GM21423 (cell line): ENCODE data around the gene KTN1.

Experiments used
- ATAC-seq: cut with Tn5 transposase; IDR thresholded peaks from one replicate; pipeline ENCODE4 v1.9.1; 2021; ENCODE audit warnings: mild to moderate bottlenecking, moderate library complexity; ENCODE audit not compliant: unreplicated experiment

KTN1 gene

DNA sequence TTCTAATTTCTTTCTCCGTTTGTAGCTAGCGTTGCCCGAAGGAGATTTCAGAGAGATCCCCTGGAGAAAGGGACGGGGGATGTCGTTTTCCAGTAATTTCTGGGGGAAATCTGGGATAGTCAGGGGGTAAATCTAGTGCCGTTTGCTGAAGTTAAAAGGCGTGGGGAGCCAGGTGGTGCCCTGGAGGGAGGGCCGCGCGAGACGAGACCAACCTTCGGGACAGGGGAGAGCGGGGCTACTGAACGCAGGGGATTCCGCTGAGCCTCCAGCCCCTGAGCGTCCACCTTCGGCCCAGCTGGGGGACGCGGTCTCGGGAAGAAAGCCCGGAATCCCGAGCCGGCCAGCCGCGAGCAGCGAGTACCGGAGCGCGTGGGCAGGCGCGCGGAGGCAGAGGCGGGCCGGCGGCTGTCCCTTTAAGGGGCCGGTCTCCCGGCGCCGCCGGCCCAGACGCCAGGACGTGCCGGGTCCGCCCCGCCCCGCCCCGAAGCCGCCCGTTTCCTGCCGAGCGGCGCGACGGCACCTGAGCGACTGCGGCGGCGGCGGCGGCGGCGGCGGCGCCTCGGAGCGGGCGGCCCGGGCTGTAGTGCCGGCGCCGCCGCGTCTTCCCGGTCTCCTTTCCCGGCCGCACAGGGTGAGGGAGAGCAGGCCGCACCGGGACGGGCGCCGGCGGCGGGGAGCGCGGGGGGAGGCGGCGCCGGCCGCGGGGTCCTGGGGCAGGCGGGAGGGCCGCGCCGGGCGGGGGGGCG lies at the start of gene KTN1:
TSS of gene KTN1 (plus strand) at position 484 of the 746 bp plus-strand sequence. CDS start 31,842 bp downstream, outside the sequence.
- peak; percentile 83 for ATAC-seq

DNA sequence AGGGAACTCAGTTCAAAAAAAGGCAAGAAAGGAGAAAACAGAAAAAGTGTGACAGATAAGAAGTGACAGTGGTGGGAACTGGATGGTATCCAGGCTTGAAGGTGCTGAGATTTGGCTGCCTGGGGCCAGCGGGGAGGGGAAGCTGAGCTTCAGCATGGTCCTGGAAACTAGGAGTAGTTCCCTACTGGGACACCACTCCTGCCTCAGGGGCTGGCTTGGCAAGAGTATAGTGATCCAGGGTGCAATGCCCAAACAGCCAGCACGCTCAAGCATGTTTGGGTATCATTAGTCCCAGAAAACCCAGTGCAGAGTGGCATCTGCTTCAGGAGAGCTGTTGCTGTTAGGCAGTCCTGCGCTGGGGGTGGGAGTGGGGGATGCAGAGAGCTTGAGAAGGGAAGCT lies 49.5 kb upstream of the KTN1 start:
- ATAC-seq, result no peak

- no peak for ATAC-seq
Observed at GRCh38 chr14:55532645-55533344, 47.2 kb upstream of the KTN1 start.

- no peak for ATAC-seq
Observed at GRCh38 chr14:55533960-55534359, 46.0 kb upstream of the KTN1 start.

GRCh38 chr14:55535516-55536203 lies 44.3 kb upstream of the KTN1 start:
- no peak for ATAC-seq

DNA sequence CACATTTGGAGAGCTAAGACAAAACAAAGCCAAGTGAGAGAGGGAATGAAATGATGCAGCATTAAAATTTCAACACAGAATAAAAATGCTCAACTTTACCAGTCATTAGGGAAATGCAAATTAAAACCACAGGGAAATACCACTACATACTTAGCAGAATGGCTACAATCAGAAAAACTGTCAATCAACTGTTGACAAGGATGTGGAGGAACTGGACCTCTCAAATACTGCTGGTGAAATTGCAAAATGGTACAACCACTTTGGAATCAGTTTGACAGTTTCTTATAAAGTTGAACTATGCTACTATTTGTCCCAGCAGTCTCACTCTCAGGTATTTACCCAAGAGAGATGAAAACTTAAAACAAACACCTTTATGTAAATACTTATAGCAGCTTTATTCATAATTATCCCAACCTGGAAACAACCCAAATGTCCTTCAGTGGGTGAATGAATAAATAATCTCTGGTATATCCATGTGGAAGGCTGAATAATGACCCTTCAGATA lies 43.8 kb upstream of the KTN1 start:
- no peak for ATAC-seq

- ATAC-seq, result no peak
Observed at GRCh38 chr14:55537782-55538181, 42.2 kb upstream of the KTN1 start.

DNA sequence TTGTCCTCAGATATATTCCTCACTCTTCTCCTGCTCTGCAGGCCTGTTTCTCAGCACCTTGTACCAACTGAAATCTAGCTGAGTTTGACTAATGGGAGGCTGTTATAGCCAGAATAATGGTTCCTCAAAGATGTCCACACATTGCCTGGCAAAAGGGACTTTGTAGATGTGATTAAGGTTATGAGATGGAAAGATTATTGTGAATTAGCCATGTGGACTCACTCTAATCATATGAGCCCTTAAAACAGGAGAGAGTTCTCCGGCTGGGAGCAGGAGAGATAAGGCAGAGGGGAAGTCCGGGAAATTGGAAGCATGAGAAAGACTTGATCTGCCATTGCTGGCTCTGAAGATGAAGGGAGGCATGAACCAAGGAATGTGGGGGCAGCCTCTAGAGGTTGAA lies 40.0 kb upstream of the KTN1 start:
- ATAC-seq, result no peak

DNA sequence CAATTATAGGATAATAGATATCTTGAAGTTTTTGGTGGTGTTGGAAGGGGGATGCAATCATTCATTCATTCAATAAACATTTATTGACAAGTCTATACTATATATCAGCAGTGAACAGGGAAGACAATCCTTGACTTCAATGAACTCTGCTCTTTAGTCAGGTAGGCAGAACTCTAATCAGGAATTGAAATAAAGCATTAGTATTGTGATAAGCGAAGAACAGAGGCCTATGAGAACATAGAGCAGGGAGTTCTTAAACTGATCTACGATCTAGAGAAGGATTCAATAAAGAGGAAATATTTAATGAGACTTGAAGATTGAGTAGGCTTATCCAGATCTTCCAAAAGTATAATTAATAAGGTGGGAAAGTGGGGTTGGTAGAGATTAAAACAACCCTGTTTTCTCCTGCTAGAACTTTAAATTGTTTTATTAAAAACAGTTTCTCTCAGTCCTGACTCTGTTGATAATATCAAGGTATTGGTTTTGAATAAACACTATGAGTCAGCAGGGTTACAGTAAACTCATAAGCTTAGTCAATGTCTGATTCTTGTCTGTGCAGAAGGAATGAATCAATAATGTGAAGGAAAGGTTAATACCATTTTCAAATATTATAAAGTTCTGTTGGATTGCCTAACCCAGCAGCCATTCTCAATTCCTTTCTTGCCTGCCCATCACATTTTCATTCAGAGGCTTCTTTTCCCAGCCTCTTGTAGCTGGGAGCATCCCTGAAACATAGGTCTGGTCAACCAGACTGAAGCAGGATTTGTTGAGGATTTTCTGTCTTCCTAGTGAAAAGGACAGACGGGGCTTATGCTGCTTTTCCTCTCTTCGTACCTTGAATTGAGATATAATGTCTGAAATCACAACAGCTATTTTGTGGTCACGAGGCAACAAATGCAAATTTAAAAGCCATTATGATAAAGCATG lies 38.9 kb upstream of the KTN1 start:
- no peak for ATAC-seq

DNA sequence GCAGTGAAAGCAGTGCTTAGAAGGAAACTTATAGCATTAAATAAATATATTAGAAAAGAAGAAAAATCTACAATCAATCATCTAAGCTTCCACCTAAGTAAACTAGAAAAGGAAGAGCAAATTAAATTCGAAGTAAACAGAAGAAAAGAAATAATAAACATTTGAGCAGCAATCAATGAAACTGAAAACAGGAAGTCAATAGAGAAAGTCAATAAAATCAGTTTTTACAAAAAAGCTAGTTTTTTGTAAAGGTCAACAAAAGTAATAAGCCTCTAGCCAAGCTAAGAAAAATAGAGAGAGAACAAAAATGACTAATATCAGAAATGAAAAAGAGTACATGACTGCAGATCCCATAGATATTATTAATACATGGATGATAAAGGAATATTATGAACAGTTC lies 34.2 kb upstream of the KTN1 start:
- ATAC-seq, result peak; percentile 12

- peak; percentile 60 for ATAC-seq
Observed at GRCh38 chr14:55546212-55546874, 33.7 kb upstream of the KTN1 start.

- ATAC-seq, result peak; percentile 24
Observed at GRCh38 chr14:55547650-55548315, 32.2 kb upstream of the KTN1 start.

GRCh38 chr14:55553791-55554190 lies 26.2 kb upstream of the KTN1 start:
- no peak for ATAC-seq

DNA sequence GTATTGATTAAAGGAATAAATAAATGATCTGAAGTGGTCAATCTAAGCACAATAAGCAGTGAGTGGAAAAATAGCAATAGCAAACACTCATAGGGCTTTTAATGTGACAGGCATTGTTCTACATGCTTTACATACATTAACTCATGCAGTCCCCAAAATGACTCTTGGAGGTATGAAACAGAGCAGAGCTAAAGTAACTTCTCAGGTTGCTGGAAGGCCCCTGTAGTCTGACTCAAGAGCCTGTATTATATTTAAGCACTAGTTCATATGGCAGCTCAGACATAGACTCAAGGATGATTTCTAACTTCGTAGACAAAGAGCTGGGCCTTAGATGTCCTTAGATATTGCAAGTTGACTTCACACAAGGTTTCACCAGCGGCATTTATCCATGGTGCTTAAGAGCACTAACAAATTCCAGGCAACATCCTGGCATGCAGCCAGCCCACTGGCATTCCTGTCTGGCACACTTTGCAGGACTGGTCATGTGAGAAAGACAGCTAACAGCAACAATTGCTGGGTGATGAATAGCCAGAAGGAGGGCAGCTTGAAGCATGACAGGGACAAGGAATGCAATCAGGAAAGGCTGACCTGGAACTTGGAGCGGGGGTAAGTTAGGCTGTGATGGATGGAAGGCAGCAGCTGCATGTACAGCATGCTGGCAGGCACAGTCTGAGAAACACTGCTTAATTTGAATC lies 22.9 kb upstream of the KTN1 start:
- ATAC-seq, result no peak

DNA sequence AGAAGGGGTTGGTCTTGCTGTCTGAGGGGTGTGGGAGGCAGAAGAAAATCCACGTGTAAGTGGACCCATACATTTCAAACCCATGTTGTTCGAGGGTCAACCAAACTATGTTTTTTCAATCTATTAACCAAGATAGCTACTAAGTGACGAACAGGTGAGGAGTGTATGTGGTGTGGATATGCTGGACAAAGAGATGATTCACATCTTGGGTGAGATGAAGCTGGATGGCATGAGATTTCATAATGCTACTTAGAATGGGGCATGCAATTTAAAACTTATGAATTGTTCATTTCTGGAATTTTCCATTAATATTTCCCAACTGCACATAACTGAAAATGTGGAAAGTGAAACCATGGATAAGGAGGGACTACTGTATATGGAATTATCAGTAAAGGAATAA lies 17.9 kb upstream of the KTN1 start:
- ATAC-seq, result no peak

- no peak for ATAC-seq
Observed at GRCh38 chr14:55568618-55569017, 11.4 kb upstream of the KTN1 start.

- ATAC-seq, result peak; percentile 57
Observed at GRCh38 chr14:55571125-55571889, 8.7 kb upstream of the KTN1 start.

GRCh38 chr14:55572578-55572977 lies 7.4 kb upstream of the KTN1 start:
- ATAC-seq, result no peak
